Upper lobe of right lung (tissue), 1 donor: ENCODE results near the gene MRPL10. TPM values are rescaled to one million over a fixed set of nuclear protein-coding genes. Genes with fewer than 3 reads are reported as not detected.

Experiments
- ATAC-seq: fragments of 200-7000 bp; cut with Tn5 transposase; one replicate; pipeline ENCODE4 v1.9.1; 2020; ENCODE audit warnings: mild to moderate bottlenecking, moderate library complexity
- DNase-seq: peaks from one replicate; pipeline ENCODE4 v3.0.0-alpha.2; 2020
- H3K27ac ChIP-seq: fragments of 200-600 bp; one replicate; pipeline ENCODE4 v1.8.0; 2022
- H3K27me3 ChIP-seq: fragments of 200-600 bp; one replicate; pipeline ENCODE4 v1.8.0; 2022; ENCODE audit warnings: mild to moderate bottlenecking
- H3K36me3 ChIP-seq: fragments of 200-600 bp; one replicate; pipeline ENCODE4 v1.8.0; 2022
- H3K4me1 ChIP-seq: fragments of 200-600 bp; one replicate; pipeline ENCODE4 v1.8.0; 2022
- H3K4me3 ChIP-seq: fragments of 200-600 bp; one replicate; pipeline ENCODE4 v1.8.0; 2022; ENCODE audit warnings: mild to moderate bottlenecking
- H3K9me3 ChIP-seq: fragments of 200-600 bp; one replicate; pipeline ENCODE4 v1.8.0; 2022
- CTCF ChIP-seq: fragments of 200-600 bp; IDR thresholded peaks from one replicate; pipeline ENCODE4 v1.8.0; 2022; ENCODE audit warnings: antibody characterized with exemption
- intact Hi-C: fragments of 100-400 bp; cut with DNase I; formaldehyde crosslinking; loops from one replicate; pipeline ENCODE4 v1.11.0; 2022
- total RNA-seq: library from RNA; stranded (reverse); fragmentation: NEBNext Ultra II Directional; extraction: Animal tissue kit (Norgen Biotek cat#: 25700); gene quantifications from one replicate; pipeline ENCODE4 v1.2.1, GENCODE V29; 2021
- donor health status: DM: no; HTN: yes; CAD: no; lungs with severe emphysema.

MRPL10 gene
- total RNA-seq, 1 donor from 2014 or later = 29.2 TPM

- H3K4me1 ChIP-seq = no peaks in the 10 kb centered on the region
- H3K4me3 ChIP-seq = no peak overlapping the region
- no peaks in the 10 kb centered on the region for H3K36me3 ChIP-seq
- peaks cover 8% of the 10 kb centered on the region for H3K27me3 ChIP-seq
- no peak overlapping the region for H3K27ac ChIP-seq
- DNase-seq = no peak
- TF ChIP-seq CTCF = no peak
- H3K9me3 ChIP-seq = no peaks in the 10 kb centered on the region
- ATAC-seq = no peak
- intact Hi-C loops = no loop called here
Measured at GRCh38 chr17:47797797-47798196, 33.5 kb downstream of the MRPL10 start.

GRCh38 chr17:47792979-47793378, 38.4 kb downstream of the MRPL10 start:
- no peaks in the 10 kb centered on the region for H3K9me3 ChIP-seq
- TF ChIP-seq CTCF = no peak
- H3K36me3 ChIP-seq = no peaks in the 10 kb centered on the region
- intact Hi-C loops = no loop called here
- H3K4me1 ChIP-seq = peaks cover 10% of the 10 kb centered on the region
- H3K4me3 ChIP-seq = no peak overlapping the region
- H3K27ac ChIP-seq = no peak overlapping the region
- ATAC-seq = no peak
- H3K27me3 ChIP-seq = peaks cover 52% of the 10 kb centered on the region
- DNase-seq = peak; percentile 26

GRCh38 chr17:47792457-47792856, 38.9 kb downstream of the MRPL10 start:
- no peak for ATAC-seq
- Histone ChIP-seq H3K4me3 (no peak overlapping the region), H3K9me3 (no peaks in the 10 kb centered on the region), H3K36me3 (no peaks in the 10 kb centered on the region), H3K27ac (no peak overlapping the region), H3K4me1 (peaks cover 10% of the 10 kb centered on the region), H3K27me3 (peaks cover 53% of the 10 kb centered on the region)
- no peak for DNase-seq
- intact Hi-C loops = no loop called here
- TF ChIP-seq CTCF = no peak

- TF ChIP-seq CTCF = no peak
- intact Hi-C loops = no loop called here
- no peaks in the 10 kb centered on the region for H3K36me3 ChIP-seq
- H3K27ac ChIP-seq = no peak overlapping the region
- H3K27me3 ChIP-seq = peaks cover 58% of the 10 kb centered on the region
- ATAC-seq (no peak), DNase-seq (no peak)
- no peak overlapping the region for H3K4me3 ChIP-seq
- no peaks in the 10 kb centered on the region for H3K9me3 ChIP-seq
- peaks cover 10% of the 10 kb centered on the region for H3K4me1 ChIP-seq
Measured at GRCh38 chr17:47791025-47791424, 40.3 kb downstream of the MRPL10 start.

- no peak overlapping the region for H3K27ac ChIP-seq
- peaks cover 10% of the 10 kb centered on the region for H3K4me1 ChIP-seq
- peak overlapping the region; percentile 34 for H3K4me3 ChIP-seq
- no peaks in the 10 kb centered on the region for H3K36me3 ChIP-seq
- peak; percentile 50 for TF ChIP-seq CTCF
- intact Hi-C loops = no loop called here
- ATAC-seq (peak; percentile 90), DNase-seq (peak; percentile 71)
- no peaks in the 10 kb centered on the region for H3K9me3 ChIP-seq
- peaks cover 58% of the 10 kb centered on the region for H3K27me3 ChIP-seq
Measured at GRCh38 chr17:47789611-47790561, 41.5 kb downstream of the MRPL10 start.
